ENCODE measurements around the gene KCNK16.

DNA sequence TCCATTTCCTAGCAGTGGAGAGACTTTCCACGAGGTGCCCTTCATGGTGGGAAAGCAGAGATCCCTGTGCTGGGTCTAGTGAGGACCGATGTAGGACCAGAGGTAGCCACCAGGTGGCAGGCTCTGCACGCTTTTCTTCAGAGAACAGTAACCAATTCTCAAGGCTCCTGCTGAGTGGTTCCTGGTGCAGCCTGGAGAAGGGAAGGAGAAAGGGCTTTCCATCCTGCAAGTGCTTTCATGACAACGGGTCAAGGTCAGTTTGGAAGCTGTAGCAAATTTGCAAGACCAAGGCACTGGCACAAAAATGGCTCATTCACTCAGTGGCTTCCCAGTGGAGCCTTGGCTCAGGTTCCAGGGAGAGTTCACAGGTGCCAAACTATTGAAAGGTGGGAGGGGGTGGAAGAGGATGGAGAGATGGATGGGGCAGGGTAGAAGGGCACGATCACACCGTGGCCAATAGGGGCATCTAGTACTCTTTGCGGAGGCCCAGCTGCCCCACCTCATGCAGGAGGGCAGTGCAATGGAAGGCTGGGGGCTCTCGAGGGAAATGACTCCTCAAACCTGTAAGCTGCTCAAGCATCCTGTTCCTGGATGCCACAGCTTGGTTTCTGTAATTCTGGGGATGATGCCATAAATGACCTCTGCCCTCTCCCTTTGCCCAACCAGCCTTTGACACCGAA lies 25.5 kb upstream of the KCNK16 start:
- no peak for TF ChIP-seq EZH2phosphoT487 (IDR thresholded peaks at IDR 0.05; ENCODE audit: borderline replicate concordance, low read length)
- TF ChIP-seq, protein P1, sequence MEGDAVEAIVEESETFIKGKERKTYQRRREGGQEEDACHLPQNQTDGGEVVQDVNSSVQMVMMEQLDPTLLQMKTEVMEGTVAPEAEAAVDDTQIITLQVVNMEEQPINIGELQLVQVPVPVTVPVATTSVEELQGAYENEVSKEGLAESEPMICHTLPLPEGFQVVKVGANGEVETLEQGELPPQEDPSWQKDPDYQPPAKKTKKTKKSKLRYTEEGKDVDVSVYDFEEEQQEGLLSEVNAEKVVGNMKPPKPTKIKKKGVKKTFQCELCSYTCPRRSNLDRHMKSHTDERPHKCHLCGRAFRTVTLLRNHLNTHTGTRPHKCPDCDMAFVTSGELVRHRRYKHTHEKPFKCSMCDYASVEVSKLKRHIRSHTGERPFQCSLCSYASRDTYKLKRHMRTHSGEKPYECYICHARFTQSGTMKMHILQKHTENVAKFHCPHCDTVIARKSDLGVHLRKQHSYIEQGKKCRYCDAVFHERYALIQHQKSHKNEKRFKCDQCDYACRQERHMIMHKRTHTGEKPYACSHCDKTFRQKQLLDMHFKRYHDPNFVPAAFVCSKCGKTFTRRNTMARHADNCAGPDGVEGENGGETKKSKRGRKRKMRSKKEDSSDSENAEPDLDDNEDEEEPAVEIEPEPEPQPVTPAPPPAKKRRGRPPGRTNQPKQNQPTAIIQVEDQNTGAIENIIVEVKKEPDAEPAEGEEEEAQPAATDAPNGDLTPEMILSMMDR (IDR thresholded peaks at IDR 0.05; ENCODE audit: low read depth, low read length, poor library complexity, severe bottlenecking) = peak; percentile 86

Measured in DOHH2 (cell line).